T-helper 2 cell treated with Interferon-gamma antibody and Interleukin-4, amounts not matched to agents 5 μg/mL and 100 μg/mL, for 36 hours (primary cell): Measurements from ENCODE around the gene FAM177B.

Experiments used
- DNase-seq: peaks from one replicate; pipeline ENCODE4 v3.0.0; 2021; ENCODE audit warnings: low spot score
- H3K27ac Mint-ChIP-seq: one replicate; pipeline ENCODE4 v1.8.0; 2021; ENCODE audit warnings: mild to moderate bottlenecking, mixed read lengths
- H3K27me3 Mint-ChIP-seq: one replicate; pipeline ENCODE4 v1.8.0; 2021; ENCODE audit warnings: low read depth, mixed read lengths
- H3K36me3 Mint-ChIP-seq: one replicate; pipeline ENCODE4 v1.8.0; 2021; ENCODE audit warnings: low read depth, mixed read lengths
- H3K4me1 Mint-ChIP-seq: one replicate; pipeline ENCODE4 v1.8.0; 2021; ENCODE audit warnings: low read depth, mixed read lengths
- H3K4me3 Mint-ChIP-seq: one replicate; pipeline ENCODE4 v1.8.0; 2022; ENCODE audit warnings: mild to moderate bottlenecking, moderate library complexity, mixed read lengths
- H3K9me3 Mint-ChIP-seq: one replicate; pipeline ENCODE4 v1.8.0; 2021; ENCODE audit warnings: mixed read lengths

The FAM177B gene

DNA sequence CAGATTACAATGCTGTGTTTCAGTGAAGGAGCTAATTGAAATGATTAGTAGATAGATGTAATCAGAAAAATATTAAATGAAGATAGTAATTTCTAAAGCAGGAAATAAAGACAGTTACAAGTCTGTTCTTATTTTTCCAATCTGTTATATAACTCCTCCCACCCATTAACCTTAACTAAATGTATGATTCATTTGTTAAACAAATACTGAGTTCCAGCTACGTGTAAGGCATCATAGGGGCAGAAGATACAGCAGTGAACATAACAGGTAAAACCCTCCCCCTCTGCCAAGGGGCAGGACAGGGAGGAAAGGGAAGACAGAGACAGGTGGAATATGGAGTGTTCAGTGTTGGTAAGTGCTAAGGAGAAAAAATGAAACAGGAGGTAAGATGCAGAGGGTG lies at the start of gene FAM177B:
FAM177B (plus strand) TSS at position 231 of the 400 bp plus-strand sequence. CDS start 9,344 bp downstream, outside the sequence.
- no peaks in the 10 kb centered on the region for H3K27me3 Mint-ChIP-seq
- no peak within 1 kb of the TSS for H3K27ac Mint-ChIP-seq
- H3K4me1 Mint-ChIP-seq = peaks cover 6% of the 10 kb centered on the region
- no peak for DNase-seq
- peaks cover 22% of the 10 kb centered on the region for H3K36me3 Mint-ChIP-seq
- H3K9me3 Mint-ChIP-seq = no peaks in the 10 kb centered on the region
- H3K4me3 Mint-ChIP-seq = no peak within 1 kb of the TSS

DNA sequence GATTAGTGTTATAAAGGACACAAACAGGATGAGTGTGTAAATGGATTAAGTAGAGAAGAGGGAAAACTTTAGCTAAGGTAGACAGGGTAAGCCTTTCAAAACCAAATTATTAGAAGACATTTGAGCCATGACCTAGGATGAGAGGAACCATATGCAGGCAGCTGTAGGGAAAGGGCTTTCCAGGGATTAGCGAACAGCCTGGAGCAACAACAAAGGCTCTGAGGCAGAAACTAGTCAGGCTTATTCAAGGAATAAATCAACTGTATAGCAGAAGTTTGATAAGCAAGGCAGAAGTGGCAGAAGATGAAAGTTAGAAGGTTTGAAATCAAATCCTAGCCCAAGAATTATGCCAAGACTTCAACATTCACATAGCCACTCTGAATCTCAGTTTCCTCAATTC lies 46.0 kb upstream of the FAM177B start:
- Mint-ChIP-seq H3K36me3 (peaks cover 22% of the 10 kb centered on the region), H3K9me3 (no peaks in the 10 kb centered on the region), H3K27ac (no peak overlapping the region), H3K4me3 (no peak overlapping the region), H3K4me1 (no peaks in the 10 kb centered on the region), H3K27me3 (no peaks in the 10 kb centered on the region)
- DNase-seq = no peak

DNA sequence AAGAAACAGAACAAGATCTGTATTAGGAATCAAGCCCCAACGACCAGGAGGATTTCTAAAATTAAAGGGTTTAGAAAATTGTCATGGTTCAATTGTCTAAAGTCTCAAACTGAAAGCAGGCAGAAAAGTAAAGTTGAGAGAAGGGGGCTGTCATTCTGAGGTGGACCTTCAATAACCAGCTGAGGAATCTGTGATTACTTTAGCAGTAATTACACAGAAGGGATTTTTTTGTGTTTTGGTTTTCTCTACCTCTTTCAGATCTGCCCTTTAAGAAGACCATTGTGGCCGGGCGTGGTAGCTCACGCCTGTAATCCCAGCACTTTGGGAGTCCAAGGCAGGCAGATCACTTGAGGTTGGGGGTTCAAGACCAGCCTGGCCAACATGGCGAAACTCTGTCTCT lies 42.1 kb upstream of the FAM177B start:
- H3K9me3 Mint-ChIP-seq = no peaks in the 10 kb centered on the region
- no peaks in the 10 kb centered on the region for H3K4me1 Mint-ChIP-seq
- H3K27me3 Mint-ChIP-seq = no peaks in the 10 kb centered on the region
- H3K4me3 Mint-ChIP-seq = no peak overlapping the region
- no peak overlapping the region for H3K27ac Mint-ChIP-seq
- peaks cover 17% of the 10 kb centered on the region for H3K36me3 Mint-ChIP-seq
- DNase-seq = no peak

DNA sequence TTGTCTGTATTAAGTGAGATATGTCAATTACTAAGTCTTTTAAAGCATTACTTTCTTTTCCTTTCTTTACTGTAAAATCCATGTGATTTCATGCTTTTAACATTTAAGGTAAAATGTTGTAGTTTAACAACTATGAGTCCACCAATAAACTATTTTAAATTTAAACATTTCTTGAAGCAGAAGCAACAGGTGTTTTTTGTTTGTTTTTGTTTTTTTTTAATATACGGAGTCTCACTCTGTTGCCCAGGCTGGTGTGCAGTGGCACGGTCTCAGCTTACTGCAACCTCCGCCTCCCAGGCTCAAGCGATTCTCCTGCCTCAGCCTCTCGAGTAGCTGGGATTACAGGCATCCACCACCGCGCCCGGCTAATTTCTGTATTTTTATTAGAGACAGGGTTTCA lies 40.3 kb upstream of the FAM177B start:
- Mint-ChIP-seq H3K4me3 (no peak overlapping the region), H3K36me3 (peaks cover 23% of the 10 kb centered on the region), H3K27me3 (no peaks in the 10 kb centered on the region), H3K27ac (no peak overlapping the region), H3K9me3 (no peaks in the 10 kb centered on the region), H3K4me1 (no peaks in the 10 kb centered on the region)
- DNase-seq = no peak

DNA sequence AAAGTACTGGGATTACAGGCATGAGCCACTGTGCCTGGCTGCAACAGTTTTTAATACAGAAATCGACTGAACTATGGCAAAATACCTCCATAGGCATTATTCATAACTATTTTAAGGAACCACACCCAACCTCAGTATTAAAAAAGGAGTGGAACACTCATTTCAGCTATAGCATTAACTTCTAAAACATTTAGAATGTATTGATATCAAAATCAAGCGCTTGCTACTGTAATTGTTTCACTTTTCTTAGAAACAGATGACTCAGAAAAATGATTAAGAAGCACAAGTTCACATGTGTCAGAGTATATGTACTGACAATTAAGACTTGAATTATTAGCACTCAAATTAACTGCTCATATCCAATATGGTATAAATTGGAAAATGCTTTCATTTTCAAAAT lies 39.8 kb upstream of the FAM177B start:
- Mint-ChIP-seq H3K4me1 (no peaks in the 10 kb centered on the region), H3K27ac (no peak overlapping the region), H3K9me3 (no peaks in the 10 kb centered on the region), H3K36me3 (peaks cover 23% of the 10 kb centered on the region), H3K27me3 (no peaks in the 10 kb centered on the region), H3K4me3 (no peak overlapping the region)
- DNase-seq = no peak

DNA sequence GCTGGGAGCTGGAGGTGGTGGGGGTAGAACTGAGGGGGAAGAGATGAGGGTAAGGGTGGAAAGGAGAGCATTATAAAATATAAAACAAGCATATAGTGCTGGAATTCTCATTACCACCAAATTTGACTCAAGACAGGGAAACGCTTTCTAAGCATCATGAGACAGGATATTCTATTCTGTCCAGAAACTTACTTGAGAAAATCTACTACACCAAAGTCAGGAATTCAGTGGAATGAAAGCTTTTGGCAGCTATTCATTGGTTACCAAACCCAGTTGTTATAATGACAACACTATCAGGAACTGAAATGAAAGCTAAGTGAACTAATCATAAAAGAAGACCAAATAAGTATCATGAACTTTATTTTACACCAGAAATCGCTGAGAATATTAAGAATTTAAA lies 39.2 kb upstream of the FAM177B start:
- Mint-ChIP-seq H3K9me3 (no peaks in the 10 kb centered on the region), H3K27me3 (no peaks in the 10 kb centered on the region), H3K4me3 (no peak overlapping the region), H3K36me3 (peaks cover 25% of the 10 kb centered on the region), H3K27ac (no peak overlapping the region), H3K4me1 (no peaks in the 10 kb centered on the region)
- DNase-seq = no peak

DNA sequence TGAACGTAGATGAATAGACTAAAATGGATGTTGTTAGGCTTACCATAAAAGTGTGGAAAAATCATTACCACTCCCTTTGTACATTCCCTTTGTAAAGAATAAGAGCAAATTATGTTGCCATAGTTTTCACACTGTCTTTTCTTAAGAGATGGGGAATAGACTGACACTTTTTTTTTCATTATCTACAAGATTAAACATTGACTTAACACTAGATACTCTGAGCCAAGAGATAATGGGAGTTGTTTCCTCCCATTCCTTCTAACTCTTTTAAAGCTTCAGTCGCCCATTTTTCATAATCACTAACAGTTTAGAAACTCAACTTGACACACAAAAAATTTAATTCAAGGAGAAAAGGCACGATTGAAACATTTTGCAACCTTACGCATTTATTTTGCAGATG lies 34.8 kb upstream of the FAM177B start:
- Mint-ChIP-seq H3K4me1 (peaks cover 11% of the 10 kb centered on the region), H3K27ac (no peak overlapping the region), H3K27me3 (no peaks in the 10 kb centered on the region), H3K36me3 (peaks cover 51% of the 10 kb centered on the region), H3K4me3 (no peak overlapping the region), H3K9me3 (peaks cover 5% of the 10 kb centered on the region)
- no peak for DNase-seq

DNA sequence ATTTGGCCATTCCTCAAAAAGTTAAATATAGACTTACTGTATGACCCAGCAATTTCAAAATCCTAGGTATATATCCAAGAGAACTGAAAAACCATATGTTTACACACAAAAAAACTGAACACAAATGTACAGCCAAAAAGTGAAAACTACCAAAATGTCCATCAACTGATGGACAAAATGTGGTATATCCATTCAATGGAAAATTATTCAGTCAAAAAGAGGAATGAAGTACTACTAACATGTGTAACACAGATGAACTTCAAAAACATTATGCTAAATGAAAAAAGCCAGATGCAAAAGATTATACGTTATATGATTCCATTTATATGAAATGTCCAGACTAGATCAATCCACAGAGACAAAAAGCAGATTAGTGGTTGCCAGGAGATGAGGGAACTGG lies 32.7 kb upstream of the FAM177B start:
- Mint-ChIP-seq H3K9me3 (peaks cover 5% of the 10 kb centered on the region), H3K27ac (no peak overlapping the region), H3K36me3 (peaks cover 56% of the 10 kb centered on the region), H3K27me3 (no peaks in the 10 kb centered on the region), H3K4me1 (peaks cover 15% of the 10 kb centered on the region), H3K4me3 (no peak overlapping the region)
- DNase-seq = no peak

DNA sequence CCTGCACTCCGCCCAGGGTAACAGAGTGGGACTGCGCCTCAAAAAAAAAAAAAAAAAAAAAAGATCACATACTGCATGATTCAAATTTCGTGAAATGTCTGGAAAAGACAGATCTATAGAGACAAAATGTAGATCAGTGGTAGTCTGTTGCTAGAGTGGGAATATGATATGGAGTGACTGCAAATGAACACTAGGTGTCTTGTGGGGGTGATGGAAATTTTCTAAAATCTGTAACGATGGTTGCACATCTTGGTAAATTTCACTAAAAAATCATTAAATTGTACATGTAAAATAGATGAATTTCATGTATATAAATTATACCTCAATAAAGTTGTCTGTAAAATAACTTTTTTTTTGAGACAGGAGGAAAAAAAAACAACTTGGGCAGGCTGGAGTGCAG lies 30.2 kb upstream of the FAM177B start:
- peaks cover 66% of the 10 kb centered on the region for H3K36me3 Mint-ChIP-seq
- peaks cover 32% of the 10 kb centered on the region for H3K4me1 Mint-ChIP-seq
- H3K4me3 Mint-ChIP-seq = no peak overlapping the region
- no peaks in the 10 kb centered on the region for H3K27me3 Mint-ChIP-seq
- H3K27ac Mint-ChIP-seq = no peak overlapping the region
- DNase-seq = no peak
- H3K9me3 Mint-ChIP-seq = peaks cover 5% of the 10 kb centered on the region

DNA sequence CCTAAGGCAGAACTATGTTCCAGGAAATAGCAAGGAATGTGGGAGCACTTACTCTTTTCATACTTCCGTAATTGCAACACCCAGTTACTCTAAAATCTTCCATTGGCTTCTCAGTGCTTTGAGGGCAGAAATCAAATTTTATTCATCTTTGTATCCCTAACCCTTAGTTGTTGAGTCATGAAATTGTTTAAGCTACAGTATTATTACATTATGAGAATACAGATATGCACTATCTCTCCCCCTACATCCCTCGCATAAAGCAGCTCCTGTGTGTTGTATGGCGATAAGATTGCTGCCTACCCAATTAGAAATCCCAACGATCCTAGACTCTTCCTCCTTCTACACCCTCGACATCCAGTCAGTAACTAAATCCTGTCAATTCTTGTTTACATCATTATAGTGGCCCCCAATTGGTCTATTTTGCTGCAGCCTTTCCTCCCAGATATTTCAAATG lies 27.3 kb upstream of the FAM177B start:
- Mint-ChIP-seq H3K4me1 (peaks cover 32% of the 10 kb centered on the region), H3K36me3 (peaks cover 59% of the 10 kb centered on the region), H3K9me3 (no peaks in the 10 kb centered on the region), H3K27ac (peak overlapping the region; percentile 6), H3K4me3 (peak overlapping the region; percentile 96), H3K27me3 (no peaks in the 10 kb centered on the region)
- no peak for DNase-seq

DNA sequence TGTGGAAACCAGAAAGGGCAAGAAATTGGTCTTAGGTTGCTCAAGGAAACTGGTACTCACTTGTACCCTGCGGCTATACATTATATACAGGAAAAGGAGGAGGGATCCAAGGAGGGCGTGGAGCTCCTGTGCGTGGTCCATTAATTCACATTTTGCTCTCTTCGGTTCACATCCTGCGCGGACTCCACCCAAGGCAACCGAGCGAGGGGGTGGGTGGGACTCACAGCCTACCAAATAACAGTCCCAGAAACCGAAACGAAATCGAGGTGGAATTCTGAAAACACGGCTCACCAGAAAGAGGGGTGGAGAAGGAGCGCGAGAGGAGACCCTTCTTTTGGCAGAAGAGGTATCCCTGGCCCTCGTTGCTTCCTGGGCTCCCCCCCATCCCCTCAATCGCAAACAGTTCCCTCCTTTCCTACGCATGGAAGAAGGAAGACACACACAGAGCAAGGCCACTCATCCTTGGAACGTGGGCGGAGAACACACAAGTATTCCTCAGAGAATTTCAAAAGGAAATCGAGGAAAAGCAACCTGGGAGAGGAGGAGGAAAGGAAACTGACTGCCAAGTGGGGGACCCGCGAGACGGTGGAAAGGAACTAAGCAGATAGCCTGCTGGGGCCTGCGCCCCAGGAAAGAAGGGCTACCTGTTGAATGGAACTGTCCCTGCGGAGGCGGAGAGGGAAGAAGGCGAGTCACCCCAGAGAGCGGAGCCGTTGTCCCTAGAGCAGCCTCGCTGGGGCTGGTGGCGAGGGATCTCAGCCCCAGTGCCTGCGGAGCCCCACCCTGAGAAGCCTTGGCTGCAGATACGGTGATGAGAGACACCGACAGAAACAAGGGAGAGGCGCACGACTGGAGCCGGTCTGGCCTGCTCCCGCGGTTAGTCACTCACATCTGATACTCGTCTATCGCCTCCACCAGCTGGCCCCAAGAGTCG lies 25.4 kb upstream of the FAM177B start:
- H3K27me3 Mint-ChIP-seq = no peaks in the 10 kb centered on the region
- peak overlapping the region; percentile 97 for H3K27ac Mint-ChIP-seq
- peaks cover 53% of the 10 kb centered on the region for H3K36me3 Mint-ChIP-seq
- H3K4me1 Mint-ChIP-seq = peaks cover 28% of the 10 kb centered on the region
- H3K4me3 Mint-ChIP-seq = peak overlapping the region; percentile 96
- peak; percentile 57 for DNase-seq
- no peaks in the 10 kb centered on the region for H3K9me3 Mint-ChIP-seq

DNA sequence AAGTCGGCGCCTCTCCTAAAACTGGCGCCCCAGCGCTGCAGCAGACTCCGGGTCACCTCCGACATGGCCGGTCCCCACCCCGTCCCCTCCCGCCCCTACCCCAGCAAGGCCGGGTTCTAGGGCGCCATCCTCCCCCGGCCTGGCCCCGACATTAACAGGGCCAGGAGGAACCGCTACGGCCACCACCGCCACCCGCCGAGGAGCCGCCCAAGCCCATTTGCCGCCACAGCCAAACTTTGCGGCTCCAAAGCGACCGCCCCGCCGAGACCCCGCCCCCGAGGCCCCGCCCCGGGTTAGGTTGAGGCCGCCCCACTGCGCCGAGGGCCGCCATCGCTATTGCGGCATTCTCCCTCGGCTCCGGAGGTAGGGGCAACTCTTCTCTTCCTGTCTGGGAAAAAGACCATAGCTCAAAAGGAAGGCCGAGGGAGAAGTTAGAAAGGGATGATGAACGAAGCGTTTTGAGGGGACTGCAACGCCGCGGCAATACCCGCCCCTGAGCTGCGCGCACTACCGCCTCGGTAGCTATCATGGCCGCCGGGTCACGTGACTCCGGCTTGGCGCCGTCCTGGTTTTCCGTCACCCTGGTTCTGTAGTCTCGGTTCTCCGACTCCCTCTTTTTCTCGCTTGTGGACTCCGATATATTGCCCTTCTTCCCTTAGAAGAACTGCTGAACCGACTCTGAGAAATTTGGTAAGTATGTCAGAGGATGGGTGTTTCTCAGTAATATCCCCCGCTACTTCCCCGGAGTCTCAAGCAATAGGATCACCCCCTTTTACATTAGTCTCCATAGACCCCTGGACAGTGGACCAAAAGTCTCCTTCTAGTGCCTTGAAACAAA lies 24.5 kb upstream of the FAM177B start, which contains the start of the genes AIDA and BROX:
AIDA (minus strand) TSS at position 239 of the 838 bp plus-strand sequence; CDS start at position 65, 174 bp downstream.
BROX (plus strand) TSS at position 312 of the 838 bp plus-strand sequence. CDS start 3,136 bp downstream, outside the sequence.
- peak; percentile 92 for DNase-seq
- peaks cover 28% of the 10 kb centered on the region for H3K4me1 Mint-ChIP-seq
- H3K9me3 Mint-ChIP-seq = no peaks in the 10 kb centered on the region
- peak within 1 kb of the TSS; percentile 96 for H3K4me3 Mint-ChIP-seq
- H3K36me3 Mint-ChIP-seq = peaks cover 56% of the 10 kb centered on the region
- peak within 1 kb of the TSS; percentile 97 for H3K27ac Mint-ChIP-seq
- H3K27me3 Mint-ChIP-seq = no peaks in the 10 kb centered on the region

DNA sequence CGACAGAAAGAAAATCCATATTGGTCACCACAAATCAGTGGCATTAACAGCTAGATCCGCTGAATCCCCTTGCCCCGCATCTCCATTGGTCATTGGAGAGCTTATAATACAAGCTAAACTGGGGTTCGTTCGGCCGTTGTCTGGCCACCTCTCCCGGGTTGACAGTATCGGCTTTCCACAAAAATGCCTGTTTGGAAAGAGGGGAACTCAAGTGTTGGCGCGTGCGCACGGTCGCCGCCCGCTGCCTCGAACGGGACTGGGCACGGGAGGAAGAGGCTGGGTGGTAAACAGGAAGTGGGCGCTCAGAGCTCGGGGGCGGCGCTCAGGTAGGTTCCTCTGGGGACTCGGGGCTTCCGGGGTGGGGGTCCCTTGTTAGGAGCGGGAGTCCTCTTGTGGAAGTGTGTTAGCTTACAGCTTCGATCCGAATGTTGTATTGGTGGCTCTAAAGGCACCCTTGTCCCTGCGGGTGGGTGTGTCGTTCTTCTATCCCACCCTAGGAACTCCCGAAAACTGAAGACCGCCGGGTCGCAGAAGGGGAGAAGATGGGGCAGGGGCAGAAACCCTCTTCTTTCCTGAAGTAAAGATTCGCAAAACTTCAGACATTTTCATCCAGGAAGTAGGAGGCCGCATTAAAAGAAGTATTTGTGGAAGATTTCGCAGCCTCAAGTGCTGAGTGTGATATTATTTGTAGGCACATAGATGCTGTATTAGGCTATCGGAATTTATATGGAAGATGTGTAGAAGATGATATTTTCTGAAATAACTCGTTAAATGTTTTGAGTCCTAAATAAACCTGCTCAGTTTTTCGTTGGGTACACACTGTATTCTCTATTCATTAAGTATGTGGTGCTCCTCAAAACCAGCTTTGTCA lies 23.7 kb upstream of the FAM177B start:
- Mint-ChIP-seq H3K27me3 (no peaks in the 10 kb centered on the region), H3K36me3 (peaks cover 59% of the 10 kb centered on the region), H3K9me3 (no peaks in the 10 kb centered on the region), H3K4me3 (peak overlapping the region; percentile 96), H3K27ac (peak overlapping the region; percentile 97), H3K4me1 (peaks cover 30% of the 10 kb centered on the region)
- DNase-seq = peak; percentile 84
